GM13976 (cell line): ENCODE measurements around the gene CELF4.

Source experiments
- DNase-seq: peaks from one replicate; pipeline ENCODE4 v3.0.0; 2012; ENCODE audit warnings: low spot score
- CTCF ChIP-seq: IDR thresholded peaks from 2 replicates; pipeline ENCODE4 v1.5.1; 2012; ENCODE audit warnings: borderline replicate concordance, mild to moderate bottlenecking; ENCODE audit not compliant: insufficient read depth; ENCODE audit errors: extremely low read depth, missing control alignments, control extremely low read depth
- in situ Hi-C: fragments of 300-500 bp; cut with MboI; formaldehyde crosslinking; loops from one replicate; pipeline ENCODE4 v1.12.0; 2022; ENCODE audit warnings: low sequenced_read_pairs, mixed read lengths, inconsistent platforms; ENCODE audit not compliant: unreplicated experiment

CELF4 gene

GRCh38 chr18:37499044-37499443 lies 66.6 kb downstream of the CELF4 start:
- DNase-seq = no peak
- in situ Hi-C loops = loop anchor here (25.0 kb wide), 1 partner anchor 562 kb away; no protein-coding TSS in a partner anchor
- TF ChIP-seq CTCF = no peak

GRCh38 chr18:37497853-37498518 lies 67.6 kb downstream of the CELF4 start:
- DNase-seq = no peak
- in situ Hi-C loops = loop anchor here (25.0 kb wide), 1 partner anchor 561 kb away; no protein-coding TSS in a partner anchor
- no peak for TF ChIP-seq CTCF

GRCh38 chr18:37496568-37496967 lies 69.0 kb downstream of the CELF4 start:
- no peak for DNase-seq
- TF ChIP-seq CTCF = no peak
- in situ Hi-C loops = loop anchor here (25.0 kb wide), 1 partner anchor 559 kb away; no protein-coding TSS in a partner anchor

GRCh38 chr18:37495354-37495753 lies 70.2 kb downstream of the CELF4 start:
- in situ Hi-C loops = loop anchor here (25.0 kb wide), 1 partner anchor 558 kb away; no protein-coding TSS in a partner anchor
- DNase-seq = no peak
- no peak for TF ChIP-seq CTCF

- in situ Hi-C loops = loop anchor here (25.0 kb wide), 1 partner anchor 557 kb away; no protein-coding TSS in a partner anchor
- no peak for DNase-seq
- no peak for TF ChIP-seq CTCF
These were observed 71.2 kb downstream of the CELF4 start for GRCh38 chr18:37494406-37494805.

- no peak for DNase-seq
- TF ChIP-seq CTCF = no peak
- in situ Hi-C loops = loop anchor here (25.0 kb wide), 1 partner anchor 556 kb away; no protein-coding TSS in a partner anchor
These were observed 72.2 kb downstream of the CELF4 start for GRCh38 chr18:37493352-37493935.
